ENCODE results near the gene CHMP2B. TPM values are rescaled to one million over a fixed set of nuclear protein-coding genes. Genes with fewer than 3 reads are reported as not detected.

Gene CHMP2B
- polyA plus RNA-seq, 1 donor from 2014 or later: 59.3 TPM

DNA sequence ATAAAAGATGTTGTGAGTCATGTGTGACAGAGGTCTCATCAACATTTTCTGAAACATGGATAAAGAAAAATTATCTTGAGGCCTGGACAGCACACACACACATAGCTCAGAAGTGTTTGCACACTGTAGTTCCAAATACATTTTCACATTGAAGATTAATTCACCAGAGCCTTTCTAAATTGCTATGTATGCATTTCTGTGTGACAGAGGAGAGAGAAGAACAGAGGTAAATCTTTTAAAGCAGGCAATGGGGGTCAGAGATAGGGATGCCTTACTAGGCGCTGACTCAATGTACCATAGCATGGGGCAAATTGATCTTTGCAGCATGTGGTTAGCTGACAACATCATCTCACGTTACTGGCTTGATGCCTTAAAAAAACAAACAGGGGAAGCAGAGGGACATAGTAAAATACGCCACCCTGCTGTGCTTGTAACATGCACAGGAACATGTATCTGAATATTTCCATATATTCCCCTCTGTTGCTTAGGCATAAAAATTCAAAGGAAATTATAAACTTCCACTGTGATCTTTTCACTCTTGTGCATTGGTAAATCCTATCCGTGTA lies 41.6 kb downstream of the CHMP2B start:
- no peak overlapping the region for H2AFZ ChIP-seq (ENCODE audit: low read depth, low read length)
- no peak for TF ChIP-seq EP300 (conservative IDR thresholded peaks at IDR 0.05; ENCODE audit: poor library complexity, severe bottlenecking)
- no peaks in the 10 kb centered on the region for H3F3A ChIP-seq (ENCODE audit: insufficient read depth, low read length, poor library complexity, severe bottlenecking)
- H3K27ac ChIP-seq (ENCODE audit: low read length): no peak overlapping the region
- no peaks in the 10 kb centered on the region for H3K27me3 ChIP-seq (ENCODE audit: insufficient read depth, low read depth, low read length)
- no peak overlapping the region for H3K9ac ChIP-seq (ENCODE audit: low read length)
- no peak overlapping the region for H3K4me2 ChIP-seq (ENCODE audit: low read length)
- H3K79me2 ChIP-seq (replicated peaks; ENCODE audit: insufficient read depth, low read length): no peaks in the 10 kb centered on the region
- no peaks in the 10 kb centered on the region for H3K36me3 ChIP-seq (ENCODE audit: insufficient read depth, low read length)
- no peak overlapping the region for H3K4me3 ChIP-seq (ENCODE audit: low read length)
- H3K9me2 ChIP-seq (ENCODE audit: insufficient read depth, low read length): no peaks in the 10 kb centered on the region
- no peaks in the 10 kb centered on the region for H3K9me3 ChIP-seq (ENCODE audit: low read length)
- no peaks in the 10 kb centered on the region for H4K20me1 ChIP-seq (ENCODE audit: insufficient read depth)

DNA sequence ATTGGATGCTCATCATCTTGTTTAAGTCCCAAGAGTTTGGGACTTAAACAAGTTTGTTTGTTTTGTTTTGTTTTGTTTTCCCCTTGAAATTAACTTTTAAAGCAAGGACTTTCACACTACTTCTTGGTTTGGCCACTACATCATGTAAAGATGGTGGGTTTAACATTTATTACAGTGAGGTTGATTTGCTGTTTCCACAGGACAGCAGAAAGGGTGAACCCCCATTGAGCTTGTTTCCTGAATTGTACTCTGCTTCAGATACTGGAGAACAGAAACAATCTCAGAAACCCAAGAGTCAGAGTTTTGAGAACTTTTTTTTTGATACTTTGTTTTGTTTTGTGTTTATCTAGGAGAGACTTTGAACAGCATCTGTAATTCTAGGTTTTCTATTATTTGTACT lies 42.6 kb downstream of the CHMP2B start:
- H2AFZ ChIP-seq (ENCODE audit: low read depth, low read length): no peak overlapping the region
- H3K27me3 ChIP-seq (ENCODE audit: insufficient read depth, low read depth, low read length): no peaks in the 10 kb centered on the region
- no peak overlapping the region for H3K9ac ChIP-seq (ENCODE audit: low read length)
- H3K36me3 ChIP-seq (ENCODE audit: insufficient read depth, low read length): no peaks in the 10 kb centered on the region
- no peaks in the 10 kb centered on the region for H3K9me3 ChIP-seq (ENCODE audit: low read length)
- no peaks in the 10 kb centered on the region for H3F3A ChIP-seq (ENCODE audit: insufficient read depth, low read length, poor library complexity, severe bottlenecking)
- no peak for TF ChIP-seq EP300 (conservative IDR thresholded peaks at IDR 0.05; ENCODE audit: poor library complexity, severe bottlenecking)
- no peak for TF ChIP-seq TAF1 (IDR thresholded peaks at IDR 0.05; ENCODE audit: low read depth)
- TF ChIP-seq EZH2 (IDR thresholded peaks at IDR 0.05; ENCODE audit: borderline replicate concordance, insufficient read depth, low read length, poor library complexity, severe bottlenecking): no peak
- no peak for TF ChIP-seq MXI1 (conservative IDR thresholded peaks at IDR 0.05; ENCODE audit: poor library complexity, severe bottlenecking)
- TF ChIP-seq, protein P1, sequence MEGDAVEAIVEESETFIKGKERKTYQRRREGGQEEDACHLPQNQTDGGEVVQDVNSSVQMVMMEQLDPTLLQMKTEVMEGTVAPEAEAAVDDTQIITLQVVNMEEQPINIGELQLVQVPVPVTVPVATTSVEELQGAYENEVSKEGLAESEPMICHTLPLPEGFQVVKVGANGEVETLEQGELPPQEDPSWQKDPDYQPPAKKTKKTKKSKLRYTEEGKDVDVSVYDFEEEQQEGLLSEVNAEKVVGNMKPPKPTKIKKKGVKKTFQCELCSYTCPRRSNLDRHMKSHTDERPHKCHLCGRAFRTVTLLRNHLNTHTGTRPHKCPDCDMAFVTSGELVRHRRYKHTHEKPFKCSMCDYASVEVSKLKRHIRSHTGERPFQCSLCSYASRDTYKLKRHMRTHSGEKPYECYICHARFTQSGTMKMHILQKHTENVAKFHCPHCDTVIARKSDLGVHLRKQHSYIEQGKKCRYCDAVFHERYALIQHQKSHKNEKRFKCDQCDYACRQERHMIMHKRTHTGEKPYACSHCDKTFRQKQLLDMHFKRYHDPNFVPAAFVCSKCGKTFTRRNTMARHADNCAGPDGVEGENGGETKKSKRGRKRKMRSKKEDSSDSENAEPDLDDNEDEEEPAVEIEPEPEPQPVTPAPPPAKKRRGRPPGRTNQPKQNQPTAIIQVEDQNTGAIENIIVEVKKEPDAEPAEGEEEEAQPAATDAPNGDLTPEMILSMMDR (IDR thresholded peaks at IDR 0.05; ENCODE audit: poor library complexity, severe bottlenecking): no peak
- TF ChIP-seq, protein P2, sequence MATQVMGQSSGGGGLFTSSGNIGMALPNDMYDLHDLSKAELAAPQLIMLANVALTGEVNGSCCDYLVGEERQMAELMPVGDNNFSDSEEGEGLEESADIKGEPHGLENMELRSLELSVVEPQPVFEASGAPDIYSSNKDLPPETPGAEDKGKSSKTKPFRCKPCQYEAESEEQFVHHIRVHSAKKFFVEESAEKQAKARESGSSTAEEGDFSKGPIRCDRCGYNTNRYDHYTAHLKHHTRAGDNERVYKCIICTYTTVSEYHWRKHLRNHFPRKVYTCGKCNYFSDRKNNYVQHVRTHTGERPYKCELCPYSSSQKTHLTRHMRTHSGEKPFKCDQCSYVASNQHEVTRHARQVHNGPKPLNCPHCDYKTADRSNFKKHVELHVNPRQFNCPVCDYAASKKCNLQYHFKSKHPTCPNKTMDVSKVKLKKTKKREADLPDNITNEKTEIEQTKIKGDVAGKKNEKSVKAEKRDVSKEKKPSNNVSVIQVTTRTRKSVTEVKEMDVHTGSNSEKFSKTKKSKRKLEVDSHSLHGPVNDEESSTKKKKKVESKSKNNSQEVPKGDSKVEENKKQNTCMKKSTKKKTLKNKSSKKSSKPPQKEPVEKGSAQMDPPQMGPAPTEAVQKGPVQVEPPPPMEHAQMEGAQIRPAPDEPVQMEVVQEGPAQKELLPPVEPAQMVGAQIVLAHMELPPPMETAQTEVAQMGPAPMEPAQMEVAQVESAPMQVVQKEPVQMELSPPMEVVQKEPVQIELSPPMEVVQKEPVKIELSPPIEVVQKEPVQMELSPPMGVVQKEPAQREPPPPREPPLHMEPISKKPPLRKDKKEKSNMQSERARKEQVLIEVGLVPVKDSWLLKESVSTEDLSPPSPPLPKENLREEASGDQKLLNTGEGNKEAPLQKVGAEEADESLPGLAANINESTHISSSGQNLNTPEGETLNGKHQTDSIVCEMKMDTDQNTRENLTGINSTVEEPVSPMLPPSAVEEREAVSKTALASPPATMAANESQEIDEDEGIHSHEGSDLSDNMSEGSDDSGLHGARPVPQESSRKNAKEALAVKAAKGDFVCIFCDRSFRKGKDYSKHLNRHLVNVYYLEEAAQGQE (IDR thresholded peaks at IDR 0.05; ENCODE audit: borderline replicate concordance): no peak
- no peak for TF ChIP-seq SMC3 (conservative IDR thresholded peaks at IDR 0.05; ENCODE audit: poor library complexity)
- TF ChIP-seq POLR2AphosphoS5 (IDR thresholded peaks at IDR 0.05): no peak
- TF ChIP-seq RAD21 (conservative IDR thresholded peaks at IDR 0.05): no peak
- H3K79me2 ChIP-seq (replicated peaks; ENCODE audit: insufficient read depth, low read length): no peaks in the 10 kb centered on the region
- H4K20me1 ChIP-seq (ENCODE audit: insufficient read depth): no peaks in the 10 kb centered on the region
- H3K4me3 ChIP-seq (ENCODE audit: low read length): no peak overlapping the region
- no peak overlapping the region for H3K4me2 ChIP-seq (ENCODE audit: low read length)
- H3K27ac ChIP-seq (ENCODE audit: low read length): no peak overlapping the region
- H3K9me2 ChIP-seq (ENCODE audit: insufficient read depth, low read length): no peaks in the 10 kb centered on the region
